HepG2 (cell line): Measurements from ENCODE around the gene RBP5. TPM values are rescaled to one million over a fixed set of nuclear protein-coding genes. Genes with fewer than 3 reads are reported as not detected.

Experiments
- ARNT ChIP-seq: fragments of 450-650 bp; IDR thresholded peaks from 2 replicates; pipeline ENCODE4 v1.6.1; 2017
- CENPX ChIP-seq: sonication (generic); formaldehyde crosslinking; IDR thresholded peaks from 2 replicates; pipeline ENCODE4 v1.9.0; 2021; ENCODE audit warnings: mild to moderate bottlenecking, missing genetic modification reagents, moderate library complexity
- CHD2 ChIP-seq: IDR thresholded peaks from 2 replicates; pipeline ENCODE4 v1.6.1; 2011; ENCODE audit warnings: low read depth, low read length, improper control_type of control experiment
- IRX3 ChIP-seq: sonication (generic); formaldehyde crosslinking; IDR thresholded peaks from 2 replicates; pipeline ENCODE4 v1.8.1; 2023; ENCODE audit warnings: mild to moderate bottlenecking, low read depth, missing genetic modification reagents, borderline replicate concordance
- ISX ChIP-seq: sonication (generic); formaldehyde crosslinking; conservative IDR thresholded peaks from 2 replicates; pipeline ENCODE4 v1.5.0; 2020; ENCODE audit warnings: missing genetic modification reagents
- RBM39 ChIP-seq: fragments of 200-400 bp; formaldehyde crosslinking; IDR thresholded peaks from one replicate; pipeline ENCODE4 v1.6.1; 2018; ENCODE audit warnings: antibody characterized with exemption, mild to moderate bottlenecking, low read depth, low read length; ENCODE audit not compliant: poor library complexity, severe bottlenecking
- SCMH1 ChIP-seq: sonication (generic); formaldehyde crosslinking; IDR thresholded peaks from 2 replicates; pipeline ENCODE4 v1.9.0; 2021; ENCODE audit warnings: missing genetic modification reagents, mild to moderate bottlenecking, borderline replicate concordance
- SMARCE1 ChIP-seq: fragments of 450-650 bp; IDR thresholded peaks from 2 replicates; pipeline ENCODE4 v1.6.1; 2017; ENCODE audit warnings: borderline replicate concordance
- SRSF9 ChIP-seq: fragments of 200-400 bp; formaldehyde crosslinking; IDR thresholded peaks from 2 replicates; pipeline ENCODE4 v1.6.1; 2018; ENCODE audit warnings: borderline replicate concordance, mild to moderate bottlenecking, low read depth, low read length; ENCODE audit not compliant: insufficient read depth, poor library complexity, severe bottlenecking
- ZBTB39 ChIP-seq: sonication (generic); formaldehyde crosslinking; IDR thresholded peaks from 2 replicates; pipeline ENCODE4 v1.5.0; 2020; ENCODE audit warnings: missing genetic modification reagents
- ZBTB44 ChIP-seq: sonication (generic); formaldehyde crosslinking; IDR thresholded peaks from 2 replicates; pipeline ENCODE4 v1.4.0; 2020; ENCODE audit warnings: missing genetic modification reagents
- ZFP36L1 ChIP-seq: sonication (generic); formaldehyde crosslinking; IDR thresholded peaks from 2 replicates; pipeline ENCODE4 v1.8.0; 2022; ENCODE audit warnings: mild to moderate bottlenecking, missing genetic modification reagents, moderate library complexity
- ZMYM4 ChIP-seq: sonication (generic); formaldehyde crosslinking; IDR thresholded peaks from 2 replicates; pipeline ENCODE4 v1.8.1; 2023; ENCODE audit warnings: mild to moderate bottlenecking, missing genetic modification reagents
- ZNF224 ChIP-seq: sonication (generic); formaldehyde crosslinking; IDR thresholded peaks from 2 replicates; pipeline ENCODE4 v1.5.0; 2020; ENCODE audit warnings: mild to moderate bottlenecking, missing genetic modification reagents
- ZNF276 ChIP-seq: sonication (generic); formaldehyde crosslinking; IDR thresholded peaks from 2 replicates; pipeline ENCODE4 v1.4.0; 2020; ENCODE audit warnings: mild to moderate bottlenecking, low read depth, missing genetic modification reagents
- ZNF367 ChIP-seq: sonication (generic); formaldehyde crosslinking; IDR thresholded peaks from 2 replicates; pipeline ENCODE4 v1.4.0; 2020; ENCODE audit warnings: missing genetic modification reagents, borderline replicate concordance
- ZNF572 ChIP-seq: sonication (generic); formaldehyde crosslinking; IDR thresholded peaks from 2 replicates; pipeline ENCODE4 v1.5.1; 2020; ENCODE audit warnings: mild to moderate bottlenecking, missing genetic modification reagents
- polyA plus RNA-seq, 8 experiments: library from polyadenylated mRNA; depleted of rRNA in 3 of 8; stranded (reverse) in 7 of 8; unstranded in 1 of 8; fragments of >200 nt; fragmentation: Illumina TruSeq in 4 of 8; extraction: Trizol in 4 of 8; gene quantifications; 2 replicates each; pipeline versions ENCODE4 v1.2.1 to v1.2.3, GENCODE V29; 2011 to 2016; ENCODE audit warnings: low read depth in 4 of 8, missing spikeins in 1 of 8, mixed read lengths in 1 of 8; ENCODE audit not compliant: insufficient read depth in 1 of 8
- total RNA-seq, 5 experiments: library from RNA; depleted of rRNA; stranded (reverse); fragments of >200 nt; fragmentation: Illumina TruSeq; extraction: Trizol; gene quantifications; 2 replicates each; pipeline ENCODE4 v1.2.3, GENCODE V29; 2016; ENCODE audit warnings: low read depth in 1 of 5
- TF ChIP-seq, protein P1 (sequence below): IDR thresholded peaks from 2 replicates; pipeline ENCODE4 v1.6.1; 2016; ENCODE audit warnings: low read depth
- TF ChIP-seq, protein P2 (sequence below): sonication (generic); formaldehyde crosslinking; IDR thresholded peaks from 2 replicates; pipeline ENCODE4 v1.5.0; 2020; ENCODE audit warnings: missing genetic modification reagents

Gene RBP5
- total and polyA plus RNA-seq, 2 of the 13 experiments (the other 11 are each of a cell fraction or from before 2014, with no cell fraction given), result 13.8 to 19.8 TPM

- TF ChIP-seq ISX (CRISPR knock-in tag) (no peak), ZBTB39 (CRISPR knock-in tag) (no peak), SCMH1 (CRISPR knock-in tag) (no peak), ZMYM4 (0 out of 2 replicates have a peak, but pooled peaks have one; percentile 13), CENPX (no peak), ZNF224 (no peak), ZNF572 (CRISPR knock-in tag) (0 out of 2 replicates have a peak, but pooled peaks have one; percentile 26), CHD2 (no peak), ZNF367 (CRISPR knock-in tag) (no peak), RBM39 (no peak), SRSF9 (no peak), ZBTB44 (CRISPR knock-in tag) (no peak), ZFP36L1 (0 out of 2 replicates have a peak, but pooled peaks have one; percentile 23), SMARCE1 (no peak), ZNF276 (CRISPR knock-in tag) (no peak), IRX3 (CRISPR knock-in tag) (no peak), ARNT (no peak)
- TF ChIP-seq, protein P1, sequence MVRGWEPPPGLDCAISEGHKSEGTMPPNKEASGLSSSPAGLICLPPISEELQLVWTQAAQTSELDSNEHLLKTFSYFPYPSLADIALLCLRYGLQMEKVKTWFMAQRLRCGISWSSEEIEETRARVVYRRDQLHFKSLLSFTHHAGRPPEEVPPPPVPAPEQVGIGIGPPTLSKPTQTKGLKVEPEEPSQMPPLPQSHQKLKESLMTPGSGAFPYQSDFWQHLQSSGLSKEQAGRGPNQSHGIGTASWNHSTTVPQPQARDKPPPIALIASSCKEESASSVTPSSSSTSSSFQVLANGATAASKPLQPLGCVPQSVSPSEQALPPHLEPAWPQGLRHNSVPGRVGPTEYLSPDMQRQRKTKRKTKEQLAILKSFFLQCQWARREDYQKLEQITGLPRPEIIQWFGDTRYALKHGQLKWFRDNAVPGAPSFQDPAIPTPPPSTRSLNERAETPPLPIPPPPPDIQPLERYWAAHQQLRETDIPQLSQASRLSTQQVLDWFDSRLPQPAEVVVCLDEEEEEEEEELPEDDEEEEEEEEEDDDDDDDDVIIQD (CRISPR knock-in tag), result no peak
- TF ChIP-seq, protein P2, sequence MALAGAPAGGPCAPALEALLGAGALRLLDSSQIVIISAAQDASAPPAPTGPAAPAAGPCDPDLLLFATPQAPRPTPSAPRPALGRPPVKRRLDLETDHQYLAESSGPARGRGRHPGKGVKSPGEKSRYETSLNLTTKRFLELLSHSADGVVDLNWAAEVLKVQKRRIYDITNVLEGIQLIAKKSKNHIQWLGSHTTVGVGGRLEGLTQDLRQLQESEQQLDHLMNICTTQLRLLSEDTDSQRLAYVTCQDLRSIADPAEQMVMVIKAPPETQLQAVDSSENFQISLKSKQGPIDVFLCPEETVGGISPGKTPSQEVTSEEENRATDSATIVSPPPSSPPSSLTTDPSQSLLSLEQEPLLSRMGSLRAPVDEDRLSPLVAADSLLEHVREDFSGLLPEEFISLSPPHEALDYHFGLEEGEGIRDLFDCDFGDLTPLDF (CRISPR knock-in tag), result no peak
These were observed 618 bp downstream of the RBP5 start (continued) for GRCh38 chr12:7127916-7128626.
